HCT116 (cell line): Measurements from ENCODE around the gene ZNF611. TPM values are rescaled to one million over a fixed set of nuclear protein-coding genes. Genes with fewer than 3 reads are reported as not detected.

Experiments used
- ATAC-seq: fragments of 200-7000 bp; cut with Tn5 transposase; 2 replicates; pipeline ENCODE4 v1.9.1; 2020; ENCODE audit warnings: mild to moderate bottlenecking, moderate library complexity
- BruUV-seq: library from RNA; stranded (reverse); fragments of 400-500 nt; replicated peaks from 2 replicates; lab custom pipeline; 2021; lab: Mats Ljungman, UMichigan
- CTCF ChIA-PET: fragments of 300-600 bp; sonication (Branson Sonifier 250); formaldehyde crosslinking; loops from one replicate; lab custom pipeline; 2021; ENCODE audit warnings: antibody characterized with exemption; lab: Charles Lee
- POLR2A ChIA-PET: fragments of 300-600, 350-600 bp; sonication (Branson Sonifier 250); formaldehyde crosslinking; loops from one replicate; lab custom pipeline; 2021; ENCODE audit warnings: antibody characterized with exemption; lab: Charles Lee
- RAD21 ChIA-PET, 2 experiments: fragments of 300-600 bp; sonication (Branson Sonifier 250); formaldehyde crosslinking; loops; one replicate each; lab custom pipeline; 2023; ENCODE audit warnings: low total read pairs in 2 of 2; ENCODE audit not compliant: uncharacterized antibody in 2 of 2, unreplicated experiment in 2 of 2, low non-redundant PET in 1 of 2; lab: Charles Lee
- DNase-seq: peaks from one replicate; pipeline ENCODE4 v3.0.0-alpha.2; 2010; ENCODE audit warnings: low read depth, low spot score
- H2AFZ ChIP-seq: fragments of 200-600 bp; shearing (Covaris generic), sonication (generic); 2 replicates; pipeline ENCODE4 v1.6.1; 2017; ENCODE audit warnings: low read depth, mixed run types, mixed read lengths, antibody characterized with exemption, low read length; ENCODE audit not compliant: poor library complexity, severe bottlenecking
- H3K27ac ChIP-seq: 2 replicates; pipeline ENCODE4 v1.5.1; 2012; ENCODE audit warnings: low read depth, low read length
- H3K27me3 ChIP-seq: fragments of 200-600 bp; sonication (generic); 2 replicates; pipeline ENCODE4 v1.6.1; 2016; ENCODE audit warnings: mixed run types, low read length, mixed read lengths; ENCODE audit not compliant: insufficient read depth
- H3K36me3 ChIP-seq, 2 experiments: fragments of 200-500 bp in 1 of 2; fragments of 200-600 bp in 1 of 2; sonication (Bioruptor generic) in 1 of 2; sonication (generic) in 1 of 2; 2 replicates each; pipeline versions ENCODE4 v1.5.1 to v1.6.1; 2014 to 2016; ENCODE audit warnings: low read length in 2 of 2, inconsistent platforms in 1 of 2, mixed read lengths in 1 of 2, mixed run types in 1 of 2; ENCODE audit not compliant: insufficient read depth in 2 of 2, control insufficient read depth in 1 of 2
- H3K4me1 ChIP-seq, 2 experiments: fragments of 200-600 bp in 1 of 2; sonication (generic) in 1 of 2; 2 replicates each; pipeline versions ENCODE4 v1.5.1 to v1.6.1; 2012 to 2017; ENCODE audit warnings: low read length in 2 of 2, inconsistent platforms in 1 of 2, mild to moderate bottlenecking in 1 of 2, mixed read lengths in 1 of 2, mixed run types in 1 of 2, moderate library complexity in 1 of 2; ENCODE audit not compliant: insufficient read depth in 2 of 2, control insufficient read depth in 1 of 2
- H3K4me2 ChIP-seq: fragments of 200-600 bp; sonication (generic); 2 replicates; pipeline ENCODE4 v1.6.1; 2017; ENCODE audit warnings: mixed run types, low read length, mixed read lengths
- H3K4me3 ChIP-seq, 2 experiments: fragments of 200-600 bp in 1 of 2; sonication (generic) in 1 of 2; replicated peaks in 1 of 2; 2 replicates each; pipeline ENCODE4 v1.5.1; 2011 to 2016; ENCODE audit warnings: low read length in 2 of 2, control low read depth in 1 of 2, low read depth in 1 of 2, mild to moderate bottlenecking in 1 of 2, mixed read lengths in 1 of 2, mixed run types in 1 of 2
- H3K79me2 ChIP-seq: fragments of 200-600 bp; sonication (generic); 2 replicates; pipeline ENCODE4 v1.6.1; 2017; ENCODE audit warnings: mild to moderate bottlenecking, mixed run types, low read length, moderate library complexity, mixed read lengths; ENCODE audit not compliant: insufficient read depth
- H3K9ac ChIP-seq: fragments of 200-600 bp; sonication (generic); 2 replicates; pipeline ENCODE4 v1.6.1; 2016; ENCODE audit warnings: low read length, mixed read lengths
- H3K9me2 ChIP-seq: fragments of 200-600 bp; sonication (generic), shearing (Covaris generic); 2 replicates; pipeline ENCODE4 v1.6.1; 2017; ENCODE audit warnings: mixed run types, mild to moderate bottlenecking, moderate library complexity; ENCODE audit not compliant: insufficient read depth
- H3K9me3 ChIP-seq, 2 experiments: fragments of 200-500 bp in 1 of 2; fragments of 200-600 bp in 1 of 2; sonication (Bioruptor generic) in 1 of 2; sonication (generic) in 1 of 2; 2 replicates each; pipeline ENCODE4 v1.6.1; 2014 to 2017; ENCODE audit warnings: low read length in 2 of 2, mixed read lengths in 2 of 2, inconsistent platforms in 1 of 2, low read depth in 1 of 2, mild to moderate bottlenecking in 1 of 2, mixed run types in 1 of 2, moderate library complexity in 1 of 2; ENCODE audit not compliant: control insufficient read depth in 1 of 2, insufficient read depth in 1 of 2
- H4K20me1 ChIP-seq: fragments of 200-600 bp; sonication (generic), shearing (Covaris generic); 2 replicates; pipeline ENCODE4 v1.6.1; 2017; ENCODE audit warnings: mixed run types, mild to moderate bottlenecking, moderate library complexity; ENCODE audit not compliant: insufficient read depth
- ATF3 ChIP-seq: IDR thresholded peaks from 2 replicates; pipeline ENCODE4 v1.6.1; 2012
- CBX3 ChIP-seq: IDR thresholded peaks from 2 replicates; pipeline ENCODE4 v1.6.1; 2012; ENCODE audit warnings: low read depth
- CEBPB ChIP-seq: IDR thresholded peaks from 2 replicates; pipeline ENCODE4 v1.6.1; 2012; ENCODE audit warnings: low read depth
- EGR1 ChIP-seq: IDR thresholded peaks from 2 replicates; pipeline ENCODE4 v1.6.1; 2012; ENCODE audit warnings: low read depth
- ELF1 ChIP-seq: IDR thresholded peaks from 2 replicates; pipeline ENCODE4 v1.6.1; 2012; ENCODE audit warnings: low read depth, borderline replicate concordance
- EZH2 ChIP-seq: fragments of 200-600 bp; sonication (generic); IDR thresholded peaks from 2 replicates; pipeline ENCODE4 v1.6.1; 2017; ENCODE audit warnings: antibody characterized with exemption, mixed run types
- FOSL1 ChIP-seq: IDR thresholded peaks from 2 replicates; pipeline ENCODE4 v1.6.1; 2012; ENCODE audit warnings: low read depth
- POLR2A ChIP-seq: IDR thresholded peaks from 2 replicates; pipeline ENCODE4 v1.7.0; 2011; ENCODE audit warnings: borderline replicate concordance; ENCODE audit not compliant: insufficient read depth, insufficient read length; ENCODE audit errors: extremely low read depth
- POLR2AphosphoS5 ChIP-seq: IDR thresholded peaks from 2 replicates; pipeline ENCODE4 v1.6.1; 2011; ENCODE audit warnings: mild to moderate bottlenecking, low read depth, low read length, moderate library complexity
- SIN3A ChIP-seq: IDR thresholded peaks from 2 replicates; pipeline ENCODE4 v1.6.1; 2012; ENCODE audit warnings: low read depth
- SP1 ChIP-seq: IDR thresholded peaks from 2 replicates; pipeline ENCODE4 v1.6.1; 2012; ENCODE audit warnings: low read depth
- SRF ChIP-seq: IDR thresholded peaks from 2 replicates; pipeline ENCODE4 v1.6.1; 2012; ENCODE audit warnings: low read depth
- TCF7L2 ChIP-seq: IDR thresholded peaks from 2 replicates; pipeline ENCODE4 v1.7.0; 2011; ENCODE audit warnings: borderline replicate concordance, inconsistent platforms; ENCODE audit not compliant: insufficient read depth, insufficient read length; ENCODE audit errors: extremely low read depth
- YY1 ChIP-seq: IDR thresholded peaks from 2 replicates; pipeline ENCODE4 v1.6.1; 2011; ENCODE audit warnings: low read length, low read depth, moderate library complexity, mild to moderate bottlenecking; ENCODE audit not compliant: insufficient replicate concordance; ENCODE audit errors: extremely low read depth
- ZFX ChIP-seq: fragments of 450-650 bp; IDR thresholded peaks from 2 replicates; pipeline ENCODE4 v1.6.1; 2017
- ZNF274 ChIP-seq: fragments of 200-500 bp; sonication (Bioruptor generic); IDR thresholded peaks from 2 replicates; pipeline ENCODE4 v1.6.1; 2014; ENCODE audit warnings: mild to moderate bottlenecking, low read depth, low read length, inconsistent platforms
- intact Hi-C: fragments of 100-400 bp; cut with micrococcal nuclease; formaldehyde crosslinking; loops from 2 replicates; pipeline ENCODE4 v1.10.0; 2022
- total RNA-seq: library from RNA; stranded (reverse); gene quantifications from one replicate; pipeline ENCODE4 v1.2.1, GENCODE V29; 2021; ENCODE audit not compliant: unreplicated experiment
- TF ChIP-seq, protein P1 (sequence below): IDR thresholded peaks from 2 replicates; pipeline ENCODE4 v1.6.1; 2012; ENCODE audit warnings: low read depth
- TF ChIP-seq, protein P2 (sequence below), 3 experiments: fragments of 200-600 bp in 1 of 3; sonication (generic) in 1 of 3; IDR thresholded peaks in 2 of 3; conservative IDR thresholded peaks in 1 of 3; 2 replicates each; pipeline ENCODE4 v1.5.1; 2012 to 2017; ENCODE audit warnings: low read depth in 2 of 3, low read length in 2 of 3, antibody characterized with exemption in 1 of 3, borderline replicate concordance in 1 of 3, control low read depth in 1 of 3, mild to moderate bottlenecking in 1 of 3, mixed read lengths in 1 of 3, mixed run types in 1 of 3, moderate library complexity in 1 of 3; ENCODE audit not compliant: insufficient read depth in 1 of 3

ZNF611 gene
- total RNA-seq, 1 experiment from 2014 or later, result 12.2 TPM

DNA sequence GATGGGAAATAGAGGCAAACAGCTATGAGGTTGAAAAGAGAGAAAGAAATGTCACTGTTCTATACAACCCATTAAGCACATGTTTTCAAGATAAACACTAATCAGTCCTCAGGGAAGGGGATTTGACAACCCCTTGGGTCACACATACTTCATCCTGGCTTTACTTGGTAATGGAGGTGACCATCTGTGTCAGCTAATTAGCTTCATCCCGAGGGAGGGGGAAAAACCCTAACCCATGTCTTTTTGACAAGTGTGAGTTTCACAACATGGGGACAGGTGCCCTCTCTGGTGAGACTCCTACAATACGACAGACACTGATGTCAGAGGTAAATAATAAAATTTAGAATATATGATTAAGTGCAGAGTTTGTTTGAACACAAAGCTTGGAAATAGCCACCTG, 43.1 kb downstream of the ZNF611 start:
- CTCF ChIA-PET, result no interaction called here
- Histone ChIP-seq H3K9me2 (no peaks in the 10 kb centered on the region), H3K4me3 (no peak overlapping the region), H3K27me3 (no peaks in the 10 kb centered on the region), H3K27ac (no peak overlapping the region), H3K79me2 (peaks cover 30% of the 10 kb centered on the region), H3K9me3 (no peaks in the 10 kb centered on the region), H2AFZ (no peak overlapping the region), H3K36me3 (no peaks in the 10 kb centered on the region), H3K4me1 (peaks cover 7 to 14% of the 10 kb centered on the region in 2 experiments), H3K4me2 (no peak overlapping the region), H3K9ac (no peak overlapping the region), H4K20me1 (no peaks in the 10 kb centered on the region)
- RAD21 ChIA-PET, result no interaction called here
- no peak for TF ChIP-seq YY1
- TF ChIP-seq ZFX, result no peak
- TF ChIP-seq EZH2, result no peak
- no peak for TF ChIP-seq POLR2AphosphoS5
- no peak for TF ChIP-seq TCF7L2
- TF ChIP-seq FOSL1, result no peak
- no peak for TF ChIP-seq ELF1
- no peak for TF ChIP-seq SIN3A
- TF ChIP-seq ZNF274, result no peak
- TF ChIP-seq EGR1, result no peak
- no peak for TF ChIP-seq POLR2A
- POLR2A ChIA-PET, result no interaction called here
- no TSS peak for BruUV-seq
- ATAC-seq, result no peak
- no peak for DNase-seq
- intact Hi-C loops, result no loop called here

GRCh38 chr19:52691215-52691610, 43.6 kb downstream of the ZNF611 start:
- intact Hi-C loops, result no loop called here
- Histone ChIP-seq H3K27me3 (no peaks in the 10 kb centered on the region), H3K36me3 (no peaks in the 10 kb centered on the region), H2AFZ (peak overlapping the region; percentile 45), H3K4me1 (peaks cover 7 to 14% of the 10 kb centered on the region in 2 experiments), H3K9ac (peak overlapping the region; percentile 79), H3K4me3 (no peak overlapping the region), H3K27ac (peak overlapping the region; percentile 57; the same call in 1 of the 2 replicates), H3K79me2 (peaks cover 34% of the 10 kb centered on the region), H3K4me2 (peak overlapping the region; percentile 95; the same call in 1 of the 2 replicates), H3K9me2 (no peaks in the 10 kb centered on the region), H3K9me3 (no peaks in the 10 kb centered on the region), H4K20me1 (no peaks in the 10 kb centered on the region)
- ChIA-PET CTCF (no interaction called here), POLR2A (no interaction called here), RAD21 (no interaction called here)
- BruUV-seq, result no TSS peak
- DNase-seq (no peak), ATAC-seq (no peak)
- no peak for TF ChIP-seq CBX3
- TF ChIP-seq ELF1, result no peak
- TF ChIP-seq CEBPB, result no peak
- TF ChIP-seq SRF, result no peak
- TF ChIP-seq SP1, result no peak
- TF ChIP-seq, protein P1, sequence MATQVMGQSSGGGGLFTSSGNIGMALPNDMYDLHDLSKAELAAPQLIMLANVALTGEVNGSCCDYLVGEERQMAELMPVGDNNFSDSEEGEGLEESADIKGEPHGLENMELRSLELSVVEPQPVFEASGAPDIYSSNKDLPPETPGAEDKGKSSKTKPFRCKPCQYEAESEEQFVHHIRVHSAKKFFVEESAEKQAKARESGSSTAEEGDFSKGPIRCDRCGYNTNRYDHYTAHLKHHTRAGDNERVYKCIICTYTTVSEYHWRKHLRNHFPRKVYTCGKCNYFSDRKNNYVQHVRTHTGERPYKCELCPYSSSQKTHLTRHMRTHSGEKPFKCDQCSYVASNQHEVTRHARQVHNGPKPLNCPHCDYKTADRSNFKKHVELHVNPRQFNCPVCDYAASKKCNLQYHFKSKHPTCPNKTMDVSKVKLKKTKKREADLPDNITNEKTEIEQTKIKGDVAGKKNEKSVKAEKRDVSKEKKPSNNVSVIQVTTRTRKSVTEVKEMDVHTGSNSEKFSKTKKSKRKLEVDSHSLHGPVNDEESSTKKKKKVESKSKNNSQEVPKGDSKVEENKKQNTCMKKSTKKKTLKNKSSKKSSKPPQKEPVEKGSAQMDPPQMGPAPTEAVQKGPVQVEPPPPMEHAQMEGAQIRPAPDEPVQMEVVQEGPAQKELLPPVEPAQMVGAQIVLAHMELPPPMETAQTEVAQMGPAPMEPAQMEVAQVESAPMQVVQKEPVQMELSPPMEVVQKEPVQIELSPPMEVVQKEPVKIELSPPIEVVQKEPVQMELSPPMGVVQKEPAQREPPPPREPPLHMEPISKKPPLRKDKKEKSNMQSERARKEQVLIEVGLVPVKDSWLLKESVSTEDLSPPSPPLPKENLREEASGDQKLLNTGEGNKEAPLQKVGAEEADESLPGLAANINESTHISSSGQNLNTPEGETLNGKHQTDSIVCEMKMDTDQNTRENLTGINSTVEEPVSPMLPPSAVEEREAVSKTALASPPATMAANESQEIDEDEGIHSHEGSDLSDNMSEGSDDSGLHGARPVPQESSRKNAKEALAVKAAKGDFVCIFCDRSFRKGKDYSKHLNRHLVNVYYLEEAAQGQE, result no peak
- no peak for TF ChIP-seq ATF3
- no peak for TF ChIP-seq POLR2AphosphoS5
- TF ChIP-seq, protein P2, sequence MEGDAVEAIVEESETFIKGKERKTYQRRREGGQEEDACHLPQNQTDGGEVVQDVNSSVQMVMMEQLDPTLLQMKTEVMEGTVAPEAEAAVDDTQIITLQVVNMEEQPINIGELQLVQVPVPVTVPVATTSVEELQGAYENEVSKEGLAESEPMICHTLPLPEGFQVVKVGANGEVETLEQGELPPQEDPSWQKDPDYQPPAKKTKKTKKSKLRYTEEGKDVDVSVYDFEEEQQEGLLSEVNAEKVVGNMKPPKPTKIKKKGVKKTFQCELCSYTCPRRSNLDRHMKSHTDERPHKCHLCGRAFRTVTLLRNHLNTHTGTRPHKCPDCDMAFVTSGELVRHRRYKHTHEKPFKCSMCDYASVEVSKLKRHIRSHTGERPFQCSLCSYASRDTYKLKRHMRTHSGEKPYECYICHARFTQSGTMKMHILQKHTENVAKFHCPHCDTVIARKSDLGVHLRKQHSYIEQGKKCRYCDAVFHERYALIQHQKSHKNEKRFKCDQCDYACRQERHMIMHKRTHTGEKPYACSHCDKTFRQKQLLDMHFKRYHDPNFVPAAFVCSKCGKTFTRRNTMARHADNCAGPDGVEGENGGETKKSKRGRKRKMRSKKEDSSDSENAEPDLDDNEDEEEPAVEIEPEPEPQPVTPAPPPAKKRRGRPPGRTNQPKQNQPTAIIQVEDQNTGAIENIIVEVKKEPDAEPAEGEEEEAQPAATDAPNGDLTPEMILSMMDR (IDR thresholded peaks at IDR 0.05 in 2 of 3, conservative IDR thresholded peaks at IDR 0.05 in 1 of 3; ENCODE audit: borderline replicate concordance in 1 of 3, insufficient read depth in 1 of 3, low read depth in 2 of 3, low read length in 2 of 3), result no peak
- TF ChIP-seq EZH2, result no peak
- no peak for TF ChIP-seq EGR1
